Renal cortex interstitium (tissue), 11 donors: ENCODE data around the gene FGF12. TPM values are rescaled to one million over a fixed set of nuclear protein-coding genes. Genes with fewer than 3 reads are reported as not detected.

ENCODE experiments used
- DNase-seq, 11 donors: peaks; one replicate each; pipeline ENCODE4 v3.0.0-alpha.2; 2013; ENCODE audit warnings: low read depth in 9 of 11, low spot score in 4 of 11; ENCODE audit errors: extremely low read depth in 1 of 11
- polyA plus RNA-seq, 3 donors: library from polyadenylated mRNA; unstranded; fragments of 120-200 nt; gene quantifications; one replicate each; pipeline ENCODE4 v1.2.1, GENCODE V29; 2013; ENCODE audit not compliant: insufficient read length in 3 of 3

Gene FGF12
- polyA plus RNA-seq, 3 donors = 6.1 to 7.3 (median 7.1) TPM

- no peak for DNase-seq
These were observed 26.5 kb downstream of the FGF12 start for GRCh38 chr3:192700885-192701284.

GRCh38 chr3:192696943-192697587, 30.3 kb downstream of the FGF12 start:
- DNase-seq = no peak

GRCh38 chr3:192687488-192688152, 39.7 kb downstream of the FGF12 start:
- no peak for DNase-seq

- no peak for DNase-seq
These were observed 41.5 kb downstream of the FGF12 start for GRCh38 chr3:192685801-192686200.

- DNase-seq = no peak
These were observed 43.2 kb downstream of the FGF12 start for GRCh38 chr3:192684151-192684550.

DNA sequence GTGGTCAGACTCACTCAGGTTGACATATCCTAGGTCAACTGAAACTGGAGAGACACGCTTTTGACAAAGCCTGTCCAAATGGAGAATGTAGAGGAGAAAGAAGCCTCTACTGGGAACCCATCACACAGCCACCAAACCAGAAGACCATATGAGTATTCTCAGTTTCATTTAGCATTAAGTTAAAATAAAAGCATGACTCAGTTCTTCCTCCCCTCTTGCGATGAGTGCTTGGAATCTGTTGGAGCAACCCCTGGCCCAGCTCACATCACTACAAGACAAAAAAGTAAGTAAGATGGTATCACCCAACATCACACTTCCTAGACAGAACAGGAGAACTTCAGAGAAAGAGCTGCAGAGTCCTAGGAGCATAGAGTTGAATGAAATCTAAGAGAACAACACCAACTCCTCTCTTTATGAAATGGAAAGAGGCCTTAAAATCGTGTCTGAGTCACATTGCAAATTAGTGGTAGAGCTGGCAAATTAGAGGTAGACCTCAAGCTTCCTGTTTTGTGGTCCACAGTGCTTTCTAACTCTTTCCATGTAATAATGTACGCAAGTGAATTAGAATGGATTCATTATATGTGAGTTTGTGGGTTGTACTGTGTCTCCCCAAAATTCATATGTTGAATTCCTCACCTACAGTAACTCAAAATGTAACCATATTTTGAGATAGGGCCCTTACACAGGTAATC, 51.2 kb downstream of the FGF12 start:
- no peak for DNase-seq

- no peak for DNase-seq
These were observed 71.7 kb downstream of the FGF12 start for GRCh38 chr3:192655628-192656027.

DNA sequence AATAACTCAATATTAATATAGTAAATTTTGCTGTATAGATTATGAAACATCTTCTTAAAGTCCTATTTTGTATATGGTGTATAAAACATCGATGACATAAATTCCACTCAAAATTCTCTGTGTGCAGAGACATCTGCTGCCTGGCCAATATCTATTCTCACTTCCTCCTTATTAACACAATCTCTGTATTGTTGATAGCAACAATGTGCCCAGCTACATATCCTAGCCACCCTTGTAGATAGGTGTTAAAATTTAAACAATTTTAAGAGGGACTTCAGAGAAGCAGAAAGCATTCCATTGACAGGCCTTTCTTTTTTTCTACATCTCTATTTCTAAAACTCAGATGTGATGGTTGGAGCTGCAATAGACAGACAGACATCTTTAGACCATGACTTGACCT, 72.3 kb downstream of the FGF12 start:
- DNase-seq = no peak

- DNase-seq = no peak
These were observed 73.5 kb downstream of the FGF12 start for GRCh38 chr3:192653862-192654261.

- DNase-seq = no peak
These were observed 74.6 kb downstream of the FGF12 start for GRCh38 chr3:192652727-192653126.

DNA sequence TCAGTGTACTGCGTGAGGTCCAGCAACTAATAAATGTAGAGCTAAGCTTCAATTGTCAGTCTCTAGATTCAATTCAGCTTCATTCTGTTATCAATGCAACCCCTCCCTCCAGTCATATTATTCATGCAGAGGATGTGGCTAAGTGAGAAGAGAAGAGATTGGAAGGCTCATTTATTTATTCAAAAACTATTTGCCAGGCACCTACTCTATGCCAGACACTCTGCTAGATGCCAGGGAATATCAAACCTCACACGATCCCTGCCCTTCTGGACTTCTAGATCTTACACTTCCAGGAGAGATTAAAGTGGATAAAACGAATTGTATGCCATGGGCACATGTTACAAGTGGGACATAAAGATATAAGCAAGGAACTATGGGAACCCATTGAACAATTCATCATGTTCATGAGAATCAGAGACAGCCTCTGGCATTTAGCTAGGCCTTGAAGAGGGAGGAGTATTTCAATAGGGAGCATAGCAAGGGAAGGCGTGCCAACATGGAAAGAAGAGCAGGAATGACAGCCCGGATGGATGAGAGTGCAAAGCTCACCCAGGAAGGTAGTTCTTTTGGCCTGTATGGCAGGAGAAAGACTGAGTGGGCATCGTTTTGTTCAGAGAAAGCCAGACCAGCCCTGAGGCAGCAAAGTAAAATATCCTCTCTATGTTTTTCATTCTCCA, 75.4 kb downstream of the FGF12 start:
- DNase-seq = no peak

GRCh38 chr3:192645437-192645836, 81.9 kb downstream of the FGF12 start:
- DNase-seq = no peak

DNA sequence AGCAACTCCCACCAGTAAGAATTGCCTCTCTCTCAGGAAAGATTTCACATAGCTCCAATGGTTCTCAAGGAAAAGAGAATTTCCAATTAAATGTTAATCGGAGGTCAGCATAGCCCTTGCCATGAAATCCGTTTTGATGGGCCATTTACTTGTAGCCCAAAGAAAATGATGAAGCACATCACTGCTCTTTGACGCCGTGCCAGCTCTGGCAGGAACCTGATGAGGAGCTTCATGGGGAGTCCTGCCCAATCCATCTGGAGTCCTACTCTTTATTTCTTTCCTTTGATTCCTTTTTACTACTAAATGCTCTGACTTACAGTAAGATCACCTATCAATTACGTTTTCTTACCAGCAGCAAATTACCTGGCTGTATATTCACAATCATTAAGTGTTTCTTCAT, 84.7 kb downstream of the FGF12 start:
- no peak for DNase-seq

DNA sequence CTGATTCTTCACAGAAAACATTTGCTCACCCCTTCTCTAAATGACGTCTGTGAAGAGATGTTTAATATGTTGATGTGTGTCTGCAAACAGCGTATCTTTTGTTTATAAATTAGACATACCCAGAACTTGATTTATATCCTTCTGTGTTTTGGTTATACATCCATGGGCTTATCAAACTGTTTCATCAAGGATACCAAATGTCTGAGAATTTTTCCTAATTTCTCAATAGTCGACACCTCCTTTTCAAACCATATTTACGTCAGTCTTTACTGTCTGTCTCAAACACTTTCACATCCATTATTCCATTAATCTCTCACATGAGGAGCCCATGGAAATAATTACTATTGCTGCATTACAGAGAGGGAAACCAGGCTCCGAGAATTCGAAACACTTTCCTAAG, 85.4 kb downstream of the FGF12 start:
- DNase-seq = no peak

DNA sequence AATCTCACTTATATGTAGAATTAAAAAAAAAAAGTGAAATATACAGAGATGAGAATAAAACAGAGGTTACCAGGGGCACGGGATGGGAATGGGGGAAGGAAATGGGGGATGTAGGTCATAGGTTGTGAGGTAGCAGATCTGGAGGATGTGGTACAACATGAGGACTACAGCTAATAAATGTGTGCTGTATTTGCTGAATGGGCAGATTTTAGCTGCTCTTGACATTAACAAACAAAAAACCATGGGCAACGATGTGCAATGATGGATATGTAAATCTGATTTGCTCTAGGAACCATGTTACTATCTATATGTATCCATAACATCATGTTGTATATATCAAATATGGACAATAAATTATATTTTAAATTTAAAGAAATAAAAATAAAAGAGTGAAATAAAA, 87.4 kb downstream of the FGF12 start:
- DNase-seq = no peak

- no peak for DNase-seq
These were observed 89.5 kb downstream of the FGF12 start for GRCh38 chr3:192637803-192638202.

GRCh38 chr3:192636517-192637444, 90.6 kb downstream of the FGF12 start:
- no peak for DNase-seq

- DNase-seq = no peak
These were observed 97.9 kb downstream of the FGF12 start for GRCh38 chr3:192629429-192629828.

- DNase-seq = no peak
These were observed 105.4 kb downstream of the FGF12 start for GRCh38 chr3:192621909-192622308.
